ENCODE measurements around the gene ZSCAN20. TPM values are rescaled to one million over a fixed set of nuclear protein-coding genes. Genes with fewer than 3 reads are reported as not detected.

The ZSCAN20 gene
- total RNA-seq, 2 experiments from 2014 or later, result 0.27 to 0.50 TPM

DNA sequence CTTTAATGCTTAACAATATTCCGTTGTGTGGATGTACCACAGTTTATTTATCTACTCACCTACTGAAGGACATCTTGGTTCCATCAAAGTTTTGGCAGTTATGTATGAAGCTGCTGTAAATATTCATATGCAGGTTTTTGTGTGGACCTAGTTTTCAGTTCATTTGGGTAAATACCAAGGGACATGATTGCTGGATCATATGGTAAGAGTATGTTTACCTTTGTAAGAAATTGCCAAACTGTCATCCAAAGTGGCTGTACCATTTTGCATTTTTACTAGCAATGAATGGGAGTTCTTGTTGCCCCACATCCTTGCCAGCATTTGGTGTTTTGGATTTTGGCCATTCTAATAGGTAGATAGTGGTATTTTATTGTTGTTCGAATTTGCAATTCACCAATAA is 10.0 kb downstream of the ZSCAN20 start:
- ChIA-PET CTCF (interaction anchor here (0.6 kb wide), 1 partner anchor 30 kb away, joined by 3 read pairs; no protein-coding TSS in a partner anchor), POLR2A (no interaction called here)
- Mint-ChIP-seq H3K4me1 (ENCODE audit: low read depth) (no peaks in the 10 kb centered on the region), H3K9me3 (peaks cover 11% of the 10 kb centered on the region), H3K27ac (no peak overlapping the region), H3K4me3 (no peak overlapping the region), H3K27me3 (no peaks in the 10 kb centered on the region), H3K36me3 (ENCODE audit: low read depth) (peaks cover 78% of the 10 kb centered on the region)
- no peak overlapping the region for H3K27ac ChIP-seq (ENCODE audit: low read depth in 1 of 2, low read length in 2 of 2)
- no peak for TF ChIP-seq CTCF (IDR thresholded peaks at IDR 0.05)
- peaks cover 7 to 11% of the 10 kb centered on the region in 2 experiments for H3K9me3 ChIP-seq (ENCODE audit: control insufficient read depth in 1 of 2, insufficient read depth in 1 of 2, low read length in 2 of 2)
- intact Hi-C loops (cut with DNase I, micrococcal nuclease), result no loop called here
- H3K4me3 ChIP-seq (ENCODE audit: low read length), result no peak overlapping the region
- no peaks in the 10 kb centered on the region for H3K4me1 ChIP-seq (ENCODE audit: insufficient read depth, low read length)
- ATAC-seq (ENCODE audit: poor library complexity), result no peak
- H3K27me3 ChIP-seq (ENCODE audit: control insufficient read depth in 1 of 2, insufficient read depth in 2 of 2, low read length in 2 of 2), result no peaks in the 10 kb centered on the region
- no peaks in the 10 kb centered on the region for H3K36me3 ChIP-seq (ENCODE audit: insufficient read depth, low read length)
- no peak for DNase-seq

DNA sequence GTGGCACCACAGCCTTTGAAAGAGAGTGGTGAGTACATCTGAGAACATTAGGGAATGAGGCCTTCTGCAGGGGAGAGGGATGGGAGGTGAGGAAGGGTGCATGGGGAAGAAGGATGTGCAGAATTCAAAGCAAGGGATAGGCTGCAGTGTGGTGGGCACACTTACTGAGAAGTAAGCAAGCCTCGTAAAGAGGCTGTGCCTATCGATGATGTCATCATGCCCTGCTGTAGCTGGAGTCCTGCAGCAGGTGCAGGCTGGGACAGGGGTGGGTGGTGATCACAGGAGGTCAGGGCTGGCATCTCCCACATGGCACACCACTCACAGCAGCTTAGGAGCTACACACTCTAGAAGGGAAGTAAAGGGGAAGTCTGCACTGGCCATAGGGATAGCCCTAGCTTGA is 16.2 kb downstream of the ZSCAN20 start:
- DNase-seq (no peak), ATAC-seq (ENCODE audit: poor library complexity) (no peak)
- H3K27me3 ChIP-seq (ENCODE audit: control insufficient read depth in 1 of 2, insufficient read depth in 2 of 2, low read length in 2 of 2), result no peaks in the 10 kb centered on the region
- ChIA-PET CTCF (no interaction called here), POLR2A (no interaction called here)
- peaks cover 90% of the 10 kb centered on the region for H3K36me3 Mint-ChIP-seq (ENCODE audit: low read depth)
- intact Hi-C loops (cut with DNase I, micrococcal nuclease), result no loop called here
- H3K4me3 Mint-ChIP-seq, result no peak overlapping the region
- no peaks in the 10 kb centered on the region for H3K27me3 Mint-ChIP-seq
- H3K4me1 ChIP-seq (ENCODE audit: insufficient read depth, low read length), result no peaks in the 10 kb centered on the region
- H3K27ac ChIP-seq (ENCODE audit: low read depth in 1 of 2, low read length in 2 of 2), result no peak overlapping the region
- TF ChIP-seq CTCF (IDR thresholded peaks at IDR 0.05), result no peak
- H3K36me3 ChIP-seq (ENCODE audit: insufficient read depth, low read length), result peaks cover 9% of the 10 kb centered on the region
- no peak overlapping the region for H3K4me3 ChIP-seq (ENCODE audit: low read length)
- peaks cover 14% of the 10 kb centered on the region for H3K9me3 Mint-ChIP-seq
- H3K27ac Mint-ChIP-seq, result no peak overlapping the region
- H3K9me3 ChIP-seq (ENCODE audit: control insufficient read depth in 1 of 2, insufficient read depth in 1 of 2, low read length in 2 of 2), result peaks cover 19 to 24% of the 10 kb centered on the region in 2 experiments
- H3K4me1 Mint-ChIP-seq (ENCODE audit: low read depth), result no peaks in the 10 kb centered on the region

GRCh38 chr1:33494929-33495328 is 22.5 kb downstream of the ZSCAN20 start:
- H3K4me1 Mint-ChIP-seq (ENCODE audit: low read depth), result no peaks in the 10 kb centered on the region
- ATAC-seq (ENCODE audit: poor library complexity) (no peak), DNase-seq (no peak)
- ChIA-PET POLR2A (no interaction called here), CTCF (no interaction called here)
- Histone ChIP-seq H3K4me1 (ENCODE audit: insufficient read depth, low read length) (no peaks in the 10 kb centered on the region), H3K36me3 (ENCODE audit: insufficient read depth, low read length) (peaks cover 9% of the 10 kb centered on the region), H3K27me3 (ENCODE audit: control insufficient read depth in 1 of 2, insufficient read depth in 2 of 2, low read length in 2 of 2) (no peaks in the 10 kb centered on the region), H3K4me3 (ENCODE audit: low read length) (no peak overlapping the region), H3K9me3 (ENCODE audit: control insufficient read depth in 1 of 2, insufficient read depth in 1 of 2, low read length in 2 of 2) (peaks cover 38 to 46% of the 10 kb centered on the region in 2 experiments), H3K27ac (ENCODE audit: low read depth in 1 of 2, low read length in 2 of 2) (no peak overlapping the region)
- H3K4me3 Mint-ChIP-seq, result no peak overlapping the region
- peaks cover 28% of the 10 kb centered on the region for H3K9me3 Mint-ChIP-seq
- intact Hi-C loops (cut with DNase I, micrococcal nuclease), result no loop called here
- no peak for TF ChIP-seq CTCF (IDR thresholded peaks at IDR 0.05)
- no peaks in the 10 kb centered on the region for H3K27me3 Mint-ChIP-seq
- no peak overlapping the region for H3K27ac Mint-ChIP-seq
- H3K36me3 Mint-ChIP-seq (ENCODE audit: low read depth), result peaks cover 83% of the 10 kb centered on the region
